Astrocyte (in vitro differentiated cells and primary cell): ENCODE results near the gene TM2D3.

ENCODE experiments used
- EZH2 ChIP-seq: IDR thresholded peaks from 2 replicates; pipeline ENCODE4 v1.6.1; 2012; ENCODE audit warnings: mild to moderate bottlenecking, low read length, inconsistent platforms; ENCODE audit not compliant: insufficient read depth
- TF ChIP-seq, protein P1 (sequence below): IDR thresholded peaks from 2 replicates; pipeline ENCODE4 v1.5.1; 2011; ENCODE audit warnings: low read depth, mild to moderate bottlenecking, inconsistent platforms, low read length, moderate library complexity; ENCODE audit not compliant: insufficient read depth

GRCh38 chr15:101646672-101647071 lies 5.5 kb downstream of the TM2D3 start:
- no peak for TF ChIP-seq EZH2
- TF ChIP-seq, protein P1, sequence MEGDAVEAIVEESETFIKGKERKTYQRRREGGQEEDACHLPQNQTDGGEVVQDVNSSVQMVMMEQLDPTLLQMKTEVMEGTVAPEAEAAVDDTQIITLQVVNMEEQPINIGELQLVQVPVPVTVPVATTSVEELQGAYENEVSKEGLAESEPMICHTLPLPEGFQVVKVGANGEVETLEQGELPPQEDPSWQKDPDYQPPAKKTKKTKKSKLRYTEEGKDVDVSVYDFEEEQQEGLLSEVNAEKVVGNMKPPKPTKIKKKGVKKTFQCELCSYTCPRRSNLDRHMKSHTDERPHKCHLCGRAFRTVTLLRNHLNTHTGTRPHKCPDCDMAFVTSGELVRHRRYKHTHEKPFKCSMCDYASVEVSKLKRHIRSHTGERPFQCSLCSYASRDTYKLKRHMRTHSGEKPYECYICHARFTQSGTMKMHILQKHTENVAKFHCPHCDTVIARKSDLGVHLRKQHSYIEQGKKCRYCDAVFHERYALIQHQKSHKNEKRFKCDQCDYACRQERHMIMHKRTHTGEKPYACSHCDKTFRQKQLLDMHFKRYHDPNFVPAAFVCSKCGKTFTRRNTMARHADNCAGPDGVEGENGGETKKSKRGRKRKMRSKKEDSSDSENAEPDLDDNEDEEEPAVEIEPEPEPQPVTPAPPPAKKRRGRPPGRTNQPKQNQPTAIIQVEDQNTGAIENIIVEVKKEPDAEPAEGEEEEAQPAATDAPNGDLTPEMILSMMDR: no peak
